Lower leg skin (tissue), 4 donors: Measurements from ENCODE around the gene USP3. TPM values are rescaled to one million over a fixed set of nuclear protein-coding genes. Genes with fewer than 3 reads are reported as not detected.
"Not testable (repeated sequence)": the region's sequence is repeated elsewhere in the genome, so short reads cannot be mapped to it uniquely, and the experiment has no call there.

Experiments used
- DNase-seq, 2 donors: peaks; one replicate each; pipeline ENCODE4 v3.0.0-alpha.2; 2019; ENCODE audit warnings: low spot score in 2 of 2
- H3K4me3 ChIP-seq: fragments of 200-600 bp; sonication (generic); 2 replicates; pipeline ENCODE4 v1.5.1; 2017; ENCODE audit warnings: mild to moderate bottlenecking, low read depth; ENCODE audit not compliant: poor library complexity, severe bottlenecking
- CTCF ChIP-seq, 3 donors: fragments of 450-650 bp; IDR thresholded peaks; one replicate each; pipeline ENCODE4 v1.5.1; 2016; ENCODE audit warnings: antibody characterized with exemption in 3 of 3, mild to moderate bottlenecking in 3 of 3, moderate library complexity in 2 of 3
- POLR2A ChIP-seq, 2 donors: fragments of 450-650 bp; IDR thresholded peaks; one replicate each; pipeline ENCODE4 v1.6.1; 2016 to 2017; ENCODE audit warnings: antibody characterized with exemption in 2 of 2, mild to moderate bottlenecking in 1 of 2, moderate library complexity in 1 of 2
- WGBS, 2 donors: methylation state at CpG; one replicate each; pipeline ENCODE4 v1.1.5; 2018; 5-methylcytosine and 5-hydroxymethylcytosine counted together
- intact Hi-C: fragments of 100-400 bp; cut with DNase I; formaldehyde crosslinking; loops from one replicate; pipeline ENCODE4 v1.15.0; 2023; ENCODE audit warnings: low total_unique reads
- total RNA-seq, 4 donors: library from RNA; depleted of rRNA; stranded (reverse); fragments of >200 nt; gene quantifications; one replicate each; pipeline ENCODE4 v1.1.0, GENCODE V29; 2016

USP3 gene
- total RNA-seq, 4 donors from 2014 or later = 43.9 to 66.5 (median 55.0) TPM

DNA sequence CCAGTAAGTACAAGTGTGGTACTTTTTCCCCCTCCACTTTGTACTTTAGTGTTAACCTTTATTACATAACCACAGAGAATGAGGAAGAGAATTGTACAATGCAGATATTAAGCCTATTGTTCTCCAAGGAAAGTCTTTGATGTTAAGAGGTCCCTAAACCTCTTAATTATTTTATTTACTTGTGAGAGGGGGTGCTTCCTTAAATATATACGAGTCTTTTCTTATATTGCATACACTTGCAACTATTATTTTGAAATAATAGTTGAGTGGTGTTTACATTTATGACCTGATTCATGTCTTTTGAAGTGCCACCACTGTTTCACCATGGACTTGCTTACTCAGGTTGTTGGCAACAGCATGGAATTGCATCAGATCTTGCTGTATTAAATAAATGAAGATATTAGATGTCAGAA lies 10.1 kb downstream of the USP3 start:
- 24 to 27% methylated on average over 1 of the region's 1 CpG for WGBS, 2 donors
- no peak for DNase-seq
- no peak overlapping the region for H3K4me3 ChIP-seq
- intact Hi-C loops = no loop called here
- TF ChIP-seq CTCF (IDR thresholded peaks at IDR 0.05) = no peak
- no peak for TF ChIP-seq POLR2A (IDR thresholded peaks at IDR 0.05)

DNA sequence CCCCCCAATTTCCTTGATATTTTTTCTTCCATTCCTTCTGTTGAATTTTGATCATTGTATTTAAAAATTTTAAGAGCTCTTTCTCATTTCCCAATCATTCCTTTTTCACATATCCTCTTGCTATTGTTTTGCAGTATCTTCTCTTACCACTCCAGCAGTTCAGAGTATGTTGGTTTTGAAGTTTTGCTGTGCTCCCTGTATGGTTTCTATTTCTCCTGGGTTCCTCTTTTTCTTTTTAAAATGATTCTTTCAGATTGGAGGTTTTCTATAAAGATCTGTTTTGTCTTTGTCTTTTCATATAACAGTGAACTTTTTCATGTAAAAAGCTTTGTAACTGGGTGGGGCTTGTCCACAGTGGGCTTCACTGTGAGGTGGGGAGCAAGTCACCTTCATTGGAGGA lies 12.8 kb downstream of the USP3 start:
- intact Hi-C loops = no loop called here
- no peak for DNase-seq
- H3K4me3 ChIP-seq = no peak overlapping the region
- TF ChIP-seq CTCF (IDR thresholded peaks at IDR 0.05) (no peak), POLR2A (IDR thresholded peaks at IDR 0.05) (no peak)

- H3K4me3 ChIP-seq = no peak overlapping the region
- no peak for DNase-seq
- no peak for TF ChIP-seq CTCF (IDR thresholded peaks at IDR 0.05)
- no peak for TF ChIP-seq POLR2A (IDR thresholded peaks at IDR 0.05)
- WGBS, 2 donors = 61 to 63% methylated on average over 1 of the region's 1 CpG
- intact Hi-C loops = no loop called here
Observed at GRCh38 chr15:63517628-63518027, 13.2 kb downstream of the USP3 start.

- intact Hi-C loops = no loop called here
- no peak for DNase-seq
- no peak overlapping the region for H3K4me3 ChIP-seq
- 98% methylated on average over 4 of the region's 4 CpGs for WGBS, 2 donors
- no peak for TF ChIP-seq CTCF (IDR thresholded peaks at IDR 0.05)
- TF ChIP-seq POLR2A (IDR thresholded peaks at IDR 0.05) = no peak
Observed at GRCh38 chr15:63519041-63519440, 14.6 kb downstream of the USP3 start.

- WGBS, 2 donors = 58 to 83% methylated on average over 7 of the region's 7 CpGs
- intact Hi-C loops = loop anchor here (10.0 kb wide), 1 partner anchor 75 kb away; the partner anchor contains the start of gene FBXL22
- no peak for TF ChIP-seq POLR2A (IDR thresholded peaks at IDR 0.05)
- no peak for TF ChIP-seq CTCF (IDR thresholded peaks at IDR 0.05)
- H3K4me3 ChIP-seq = no peak overlapping the region
- no peak for DNase-seq
Observed at GRCh38 chr15:63519548-63520178, 15.3 kb downstream of the USP3 start.

DNA sequence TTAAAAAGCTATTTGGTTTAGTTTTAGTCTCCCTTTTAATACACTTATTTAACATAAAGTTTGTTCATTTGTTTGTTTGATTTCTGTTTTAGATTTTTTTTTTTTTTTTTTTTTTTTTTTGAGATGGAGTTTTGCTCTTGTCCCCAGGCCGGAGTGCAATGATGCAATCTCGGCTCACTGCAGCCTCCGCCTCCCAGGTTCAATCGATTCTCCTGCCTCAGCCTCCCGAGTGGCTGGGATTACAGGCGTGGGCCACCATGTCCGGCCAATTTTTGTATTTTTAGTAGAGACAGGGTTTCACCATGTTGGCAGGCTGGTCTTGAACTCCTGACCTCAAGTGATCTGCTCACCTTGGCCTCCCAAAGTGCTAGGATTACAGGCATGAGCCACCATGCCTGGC lies 16.1 kb downstream of the USP3 start:
- not testable (repeated sequence) for DNase-seq, H3K4me3 ChIP-seq
- 83 to 94% methylated on average over 7 of the region's 7 CpGs for WGBS, 2 donors
- intact Hi-C loops = loop anchor here (10.0 kb wide), 1 partner anchor 74 kb away; the partner anchor contains the start of gene FBXL22
